HCT116 (cell line): ENCODE measurements around the gene SSUH2. TPM values are rescaled to one million over a fixed set of nuclear protein-coding genes. Genes with fewer than 3 reads are reported as not detected.

Experiments
- ATAC-seq: fragments of 200-7000 bp; cut with Tn5 transposase; 2 replicates; pipeline ENCODE4 v1.9.1; 2020; ENCODE audit warnings: mild to moderate bottlenecking, moderate library complexity
- BruUV-seq: library from RNA; stranded (reverse); fragments of 400-500 nt; replicated peaks from 2 replicates; lab custom pipeline; 2021; lab: Mats Ljungman, UMichigan
- CTCF ChIA-PET: fragments of 300-600 bp; sonication (Branson Sonifier 250); formaldehyde crosslinking; loops from one replicate; lab custom pipeline; 2021; ENCODE audit warnings: antibody characterized with exemption; lab: Charles Lee
- POLR2A ChIA-PET: fragments of 300-600, 350-600 bp; sonication (Branson Sonifier 250); formaldehyde crosslinking; loops from one replicate; lab custom pipeline; 2021; ENCODE audit warnings: antibody characterized with exemption; lab: Charles Lee
- RAD21 ChIA-PET, 2 experiments: fragments of 300-600 bp; sonication (Branson Sonifier 250); formaldehyde crosslinking; loops; one replicate each; lab custom pipeline; 2023; ENCODE audit warnings: low total read pairs in 2 of 2; ENCODE audit not compliant: uncharacterized antibody in 2 of 2, unreplicated experiment in 2 of 2, low non-redundant PET in 1 of 2; lab: Charles Lee
- DNase-seq: peaks from one replicate; pipeline ENCODE4 v3.0.0-alpha.2; 2010; ENCODE audit warnings: low read depth, low spot score
- H2AFZ ChIP-seq: fragments of 200-600 bp; shearing (Covaris generic), sonication (generic); 2 replicates; pipeline ENCODE4 v1.6.1; 2017; ENCODE audit warnings: low read depth, mixed run types, mixed read lengths, antibody characterized with exemption, low read length; ENCODE audit not compliant: poor library complexity, severe bottlenecking
- H3K27ac ChIP-seq: 2 replicates; pipeline ENCODE4 v1.5.1; 2012; ENCODE audit warnings: low read depth, low read length
- H3K27me3 ChIP-seq: fragments of 200-600 bp; sonication (generic); 2 replicates; pipeline ENCODE4 v1.6.1; 2016; ENCODE audit warnings: mixed run types, low read length, mixed read lengths; ENCODE audit not compliant: insufficient read depth
- H3K36me3 ChIP-seq, 2 experiments: fragments of 200-500 bp in 1 of 2; fragments of 200-600 bp in 1 of 2; sonication (Bioruptor generic) in 1 of 2; sonication (generic) in 1 of 2; 2 replicates each; pipeline versions ENCODE4 v1.5.1 to v1.6.1; 2014 to 2016; ENCODE audit warnings: low read length in 2 of 2, inconsistent platforms in 1 of 2, mixed read lengths in 1 of 2, mixed run types in 1 of 2; ENCODE audit not compliant: insufficient read depth in 2 of 2, control insufficient read depth in 1 of 2
- H3K4me1 ChIP-seq, 2 experiments: fragments of 200-600 bp in 1 of 2; sonication (generic) in 1 of 2; 2 replicates each; pipeline versions ENCODE4 v1.5.1 to v1.6.1; 2012 to 2017; ENCODE audit warnings: low read length in 2 of 2, inconsistent platforms in 1 of 2, mild to moderate bottlenecking in 1 of 2, mixed read lengths in 1 of 2, mixed run types in 1 of 2, moderate library complexity in 1 of 2; ENCODE audit not compliant: insufficient read depth in 2 of 2, control insufficient read depth in 1 of 2
- H3K4me2 ChIP-seq: fragments of 200-600 bp; sonication (generic); 2 replicates; pipeline ENCODE4 v1.6.1; 2017; ENCODE audit warnings: mixed run types, low read length, mixed read lengths
- H3K4me3 ChIP-seq, 2 experiments: fragments of 200-600 bp in 1 of 2; sonication (generic) in 1 of 2; replicated peaks in 1 of 2; 2 replicates each; pipeline ENCODE4 v1.5.1; 2011 to 2016; ENCODE audit warnings: low read length in 2 of 2, control low read depth in 1 of 2, low read depth in 1 of 2, mild to moderate bottlenecking in 1 of 2, mixed read lengths in 1 of 2, mixed run types in 1 of 2
- H3K79me2 ChIP-seq: fragments of 200-600 bp; sonication (generic); 2 replicates; pipeline ENCODE4 v1.6.1; 2017; ENCODE audit warnings: mild to moderate bottlenecking, mixed run types, low read length, moderate library complexity, mixed read lengths; ENCODE audit not compliant: insufficient read depth
- H3K9ac ChIP-seq: fragments of 200-600 bp; sonication (generic); 2 replicates; pipeline ENCODE4 v1.6.1; 2016; ENCODE audit warnings: low read length, mixed read lengths
- H3K9me2 ChIP-seq: fragments of 200-600 bp; sonication (generic), shearing (Covaris generic); 2 replicates; pipeline ENCODE4 v1.6.1; 2017; ENCODE audit warnings: mixed run types, mild to moderate bottlenecking, moderate library complexity; ENCODE audit not compliant: insufficient read depth
- H3K9me3 ChIP-seq, 2 experiments: fragments of 200-500 bp in 1 of 2; fragments of 200-600 bp in 1 of 2; sonication (Bioruptor generic) in 1 of 2; sonication (generic) in 1 of 2; 2 replicates each; pipeline ENCODE4 v1.6.1; 2014 to 2017; ENCODE audit warnings: low read length in 2 of 2, mixed read lengths in 2 of 2, inconsistent platforms in 1 of 2, low read depth in 1 of 2, mild to moderate bottlenecking in 1 of 2, mixed run types in 1 of 2, moderate library complexity in 1 of 2; ENCODE audit not compliant: control insufficient read depth in 1 of 2, insufficient read depth in 1 of 2
- H4K20me1 ChIP-seq: fragments of 200-600 bp; sonication (generic), shearing (Covaris generic); 2 replicates; pipeline ENCODE4 v1.6.1; 2017; ENCODE audit warnings: mixed run types, mild to moderate bottlenecking, moderate library complexity; ENCODE audit not compliant: insufficient read depth
- CBX3 ChIP-seq: IDR thresholded peaks from 2 replicates; pipeline ENCODE4 v1.6.1; 2012; ENCODE audit warnings: low read depth
- CEBPB ChIP-seq: IDR thresholded peaks from 2 replicates; pipeline ENCODE4 v1.6.1; 2012; ENCODE audit warnings: low read depth
- FOSL1 ChIP-seq: IDR thresholded peaks from 2 replicates; pipeline ENCODE4 v1.6.1; 2012; ENCODE audit warnings: low read depth
- SIN3A ChIP-seq: IDR thresholded peaks from 2 replicates; pipeline ENCODE4 v1.6.1; 2012; ENCODE audit warnings: low read depth
- SRF ChIP-seq: IDR thresholded peaks from 2 replicates; pipeline ENCODE4 v1.6.1; 2012; ENCODE audit warnings: low read depth
- YY1 ChIP-seq: IDR thresholded peaks from 2 replicates; pipeline ENCODE4 v1.6.1; 2011; ENCODE audit warnings: low read length, low read depth, moderate library complexity, mild to moderate bottlenecking; ENCODE audit not compliant: insufficient replicate concordance; ENCODE audit errors: extremely low read depth
- ZFX ChIP-seq: fragments of 450-650 bp; IDR thresholded peaks from 2 replicates; pipeline ENCODE4 v1.6.1; 2017
- ZNF274 ChIP-seq: fragments of 200-500 bp; sonication (Bioruptor generic); IDR thresholded peaks from 2 replicates; pipeline ENCODE4 v1.6.1; 2014; ENCODE audit warnings: mild to moderate bottlenecking, low read depth, low read length, inconsistent platforms
- intact Hi-C: fragments of 100-400 bp; cut with micrococcal nuclease; formaldehyde crosslinking; loops from 2 replicates; pipeline ENCODE4 v1.10.0; 2022
- total RNA-seq: library from RNA; stranded (reverse); gene quantifications from one replicate; pipeline ENCODE4 v1.2.1, GENCODE V29; 2021; ENCODE audit not compliant: unreplicated experiment
- TF ChIP-seq, protein P1 (sequence below): IDR thresholded peaks from 2 replicates; pipeline ENCODE4 v1.6.1; 2012; ENCODE audit warnings: low read depth
- TF ChIP-seq, protein P2 (sequence below), 3 experiments: fragments of 200-600 bp in 1 of 3; sonication (generic) in 1 of 3; IDR thresholded peaks in 2 of 3; conservative IDR thresholded peaks in 1 of 3; 2 replicates each; pipeline ENCODE4 v1.5.1; 2012 to 2017; ENCODE audit warnings: low read depth in 2 of 3, low read length in 2 of 3, antibody characterized with exemption in 1 of 3, borderline replicate concordance in 1 of 3, control low read depth in 1 of 3, mild to moderate bottlenecking in 1 of 3, mixed read lengths in 1 of 3, mixed run types in 1 of 3, moderate library complexity in 1 of 3; ENCODE audit not compliant: insufficient read depth in 1 of 3

The SSUH2 gene
- total RNA-seq, 1 experiment from 2014 or later: 0.76 TPM

DNA sequence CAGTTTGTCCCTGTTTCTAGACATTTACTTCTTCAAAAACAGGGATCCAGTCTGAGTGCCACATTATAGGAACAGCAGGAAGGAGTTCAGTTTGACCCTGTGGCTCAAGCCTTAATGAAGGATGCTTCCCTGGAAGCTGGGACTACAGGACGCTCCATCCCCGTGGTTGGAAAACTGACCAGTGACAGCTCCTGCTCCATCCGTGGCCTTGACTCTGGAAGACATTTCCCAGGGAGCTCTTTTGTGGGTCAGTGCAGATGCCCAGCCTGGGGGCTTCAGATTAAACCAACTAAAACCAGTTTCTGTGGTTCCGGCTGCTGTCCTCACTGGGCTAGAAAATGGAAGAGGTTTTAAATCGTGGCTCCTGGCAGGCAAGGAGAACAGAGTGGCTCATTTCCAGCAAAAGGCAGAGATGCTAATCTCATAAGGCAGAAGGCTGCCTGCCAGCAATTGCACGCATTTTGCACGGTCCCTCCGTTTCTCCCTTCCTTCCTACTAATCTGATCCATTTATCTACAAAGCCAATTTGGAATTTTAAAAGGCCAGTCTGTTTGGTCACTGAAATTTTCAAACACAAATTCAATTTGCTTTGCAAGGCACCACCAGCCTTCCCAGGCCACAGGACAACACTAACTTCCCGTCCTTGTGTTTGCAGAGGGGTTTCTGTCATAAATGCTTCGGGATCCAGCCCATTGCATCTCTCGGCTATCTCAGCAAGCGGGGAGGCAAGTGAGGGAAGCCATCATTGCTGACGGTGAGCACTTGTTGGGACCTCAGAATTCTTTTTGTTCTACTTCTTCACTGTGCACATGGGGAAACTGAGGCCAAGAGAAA lies 6.2 kb upstream of the SSUH2 start:
- H3K4me1 ChIP-seq: peaks cover 3 to 12% of the 10 kb centered on the region in 2 experiments; a peak in 3 of 4 replicates
- CTCF ChIA-PET: no interaction called here
- no peak overlapping the region for H3K4me2 ChIP-seq

More for the DNA sequence above, 6.2 kb upstream of the SSUH2 start:
- ChIA-PET POLR2A (no interaction called here), RAD21 (no interaction called here)
- no peak overlapping the region for H3K4me3 ChIP-seq
- no TSS peak for BruUV-seq
- no peaks in the 10 kb centered on the region for H3K79me2 ChIP-seq
- H3K9me2 ChIP-seq: no peaks in the 10 kb centered on the region
- H3K36me3 ChIP-seq: no peaks in the 10 kb centered on the region
- no peaks in the 10 kb centered on the region for H4K20me1 ChIP-seq
- H3K27ac ChIP-seq: no peak overlapping the region
- H3K9me3 ChIP-seq: no peaks in the 10 kb centered on the region
- TF ChIP-seq, protein P1, sequence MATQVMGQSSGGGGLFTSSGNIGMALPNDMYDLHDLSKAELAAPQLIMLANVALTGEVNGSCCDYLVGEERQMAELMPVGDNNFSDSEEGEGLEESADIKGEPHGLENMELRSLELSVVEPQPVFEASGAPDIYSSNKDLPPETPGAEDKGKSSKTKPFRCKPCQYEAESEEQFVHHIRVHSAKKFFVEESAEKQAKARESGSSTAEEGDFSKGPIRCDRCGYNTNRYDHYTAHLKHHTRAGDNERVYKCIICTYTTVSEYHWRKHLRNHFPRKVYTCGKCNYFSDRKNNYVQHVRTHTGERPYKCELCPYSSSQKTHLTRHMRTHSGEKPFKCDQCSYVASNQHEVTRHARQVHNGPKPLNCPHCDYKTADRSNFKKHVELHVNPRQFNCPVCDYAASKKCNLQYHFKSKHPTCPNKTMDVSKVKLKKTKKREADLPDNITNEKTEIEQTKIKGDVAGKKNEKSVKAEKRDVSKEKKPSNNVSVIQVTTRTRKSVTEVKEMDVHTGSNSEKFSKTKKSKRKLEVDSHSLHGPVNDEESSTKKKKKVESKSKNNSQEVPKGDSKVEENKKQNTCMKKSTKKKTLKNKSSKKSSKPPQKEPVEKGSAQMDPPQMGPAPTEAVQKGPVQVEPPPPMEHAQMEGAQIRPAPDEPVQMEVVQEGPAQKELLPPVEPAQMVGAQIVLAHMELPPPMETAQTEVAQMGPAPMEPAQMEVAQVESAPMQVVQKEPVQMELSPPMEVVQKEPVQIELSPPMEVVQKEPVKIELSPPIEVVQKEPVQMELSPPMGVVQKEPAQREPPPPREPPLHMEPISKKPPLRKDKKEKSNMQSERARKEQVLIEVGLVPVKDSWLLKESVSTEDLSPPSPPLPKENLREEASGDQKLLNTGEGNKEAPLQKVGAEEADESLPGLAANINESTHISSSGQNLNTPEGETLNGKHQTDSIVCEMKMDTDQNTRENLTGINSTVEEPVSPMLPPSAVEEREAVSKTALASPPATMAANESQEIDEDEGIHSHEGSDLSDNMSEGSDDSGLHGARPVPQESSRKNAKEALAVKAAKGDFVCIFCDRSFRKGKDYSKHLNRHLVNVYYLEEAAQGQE: no peak
- no peak for TF ChIP-seq CEBPB
- no peak for TF ChIP-seq ZFX
- no peak for TF ChIP-seq YY1
- no peak for TF ChIP-seq ZNF274
- no peak for TF ChIP-seq SIN3A
- TF ChIP-seq CBX3: no peak
- no peak for TF ChIP-seq SRF
- TF ChIP-seq FOSL1: no peak
- TF ChIP-seq, protein P2, sequence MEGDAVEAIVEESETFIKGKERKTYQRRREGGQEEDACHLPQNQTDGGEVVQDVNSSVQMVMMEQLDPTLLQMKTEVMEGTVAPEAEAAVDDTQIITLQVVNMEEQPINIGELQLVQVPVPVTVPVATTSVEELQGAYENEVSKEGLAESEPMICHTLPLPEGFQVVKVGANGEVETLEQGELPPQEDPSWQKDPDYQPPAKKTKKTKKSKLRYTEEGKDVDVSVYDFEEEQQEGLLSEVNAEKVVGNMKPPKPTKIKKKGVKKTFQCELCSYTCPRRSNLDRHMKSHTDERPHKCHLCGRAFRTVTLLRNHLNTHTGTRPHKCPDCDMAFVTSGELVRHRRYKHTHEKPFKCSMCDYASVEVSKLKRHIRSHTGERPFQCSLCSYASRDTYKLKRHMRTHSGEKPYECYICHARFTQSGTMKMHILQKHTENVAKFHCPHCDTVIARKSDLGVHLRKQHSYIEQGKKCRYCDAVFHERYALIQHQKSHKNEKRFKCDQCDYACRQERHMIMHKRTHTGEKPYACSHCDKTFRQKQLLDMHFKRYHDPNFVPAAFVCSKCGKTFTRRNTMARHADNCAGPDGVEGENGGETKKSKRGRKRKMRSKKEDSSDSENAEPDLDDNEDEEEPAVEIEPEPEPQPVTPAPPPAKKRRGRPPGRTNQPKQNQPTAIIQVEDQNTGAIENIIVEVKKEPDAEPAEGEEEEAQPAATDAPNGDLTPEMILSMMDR (IDR thresholded peaks at IDR 0.05 in 2 of 3, conservative IDR thresholded peaks at IDR 0.05 in 1 of 3; ENCODE audit: borderline replicate concordance in 1 of 3, insufficient read depth in 1 of 3, low read depth in 2 of 3, low read length in 2 of 3): no peak
- H3K27me3 ChIP-seq: no peaks in the 10 kb centered on the region
- ATAC-seq (no peak), DNase-seq (no peak)
- no peak overlapping the region for H3K9ac ChIP-seq
- no peak overlapping the region for H2AFZ ChIP-seq
- intact Hi-C loops: no loop called here
